ENCODE results near the gene MTURN. TPM values are rescaled to one million over a fixed set of nuclear protein-coding genes. Genes with fewer than 3 reads are reported as not detected.
A peak's percentile ranks its signal among the peaks of the same experiment; 100 is the strongest.

The MTURN gene
- polyA plus RNA-seq, 2 donors: 7.7 to 9.9 TPM

DNA sequence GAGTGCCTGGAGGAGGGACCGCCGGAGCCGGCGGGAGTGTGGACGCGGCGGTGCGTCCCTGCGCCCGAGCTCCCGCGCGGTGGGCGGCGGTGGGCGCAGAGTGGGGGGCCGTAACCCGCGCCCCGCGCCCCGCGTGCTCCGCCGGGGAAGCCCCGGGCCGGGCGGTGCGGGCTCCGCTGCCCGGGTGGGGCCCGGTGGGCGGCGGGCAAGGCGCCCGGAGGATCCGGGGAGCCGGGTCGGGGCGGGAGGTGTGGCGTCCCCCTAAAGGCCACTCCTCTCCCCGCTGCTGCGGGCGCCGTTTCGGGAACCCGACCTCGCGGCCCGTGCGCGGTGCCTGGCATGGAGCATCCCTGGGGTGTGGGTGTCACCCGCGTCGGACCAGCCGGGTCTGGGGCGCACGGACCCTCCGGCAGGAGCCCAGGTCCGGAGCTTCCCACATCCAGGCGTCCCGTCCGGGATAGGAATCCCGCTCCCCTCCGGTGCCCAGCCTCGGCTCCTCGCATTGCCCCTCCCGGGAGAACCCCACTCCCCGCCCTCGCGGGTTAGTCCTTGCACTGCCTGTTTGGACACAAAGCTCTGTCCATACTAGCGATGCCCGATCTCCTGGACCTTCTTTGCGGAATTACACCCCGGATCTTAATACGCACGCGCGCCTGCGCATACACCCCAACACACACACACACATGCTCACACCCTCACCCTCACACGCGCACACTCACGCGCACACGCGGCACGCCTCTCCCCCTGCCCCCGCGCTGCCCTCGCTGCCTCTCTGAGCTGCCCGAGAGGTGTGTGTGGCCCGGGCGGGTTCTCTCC is 723 bp downstream of the MTURN start:
- Histone ChIP-seq H3K27ac (ENCODE audit: low read depth in 2 of 2, low read length in 1 of 2) (peak overlapping the region; percentile 86 to 91), H3K36me3 (ENCODE audit: control insufficient read depth in 2 of 2, insufficient read depth in 2 of 2, low read length in 1 of 2) (no peaks in the 10 kb centered on the region), H3K4me1 (ENCODE audit: control insufficient read depth in 2 of 2, insufficient read depth in 2 of 2, low read length in 1 of 2) (peaks cover 0 to 3% of the 10 kb centered on the region in 2 donors), H3K27me3 (ENCODE audit: control insufficient read depth in 1 of 2, insufficient read depth in 2 of 2, low read length in 2 of 2) (no peaks in the 10 kb centered on the region), H3K4me3 (ENCODE audit: low read depth in 1 of 2, low read length in 2 of 2) (peak overlapping the region; percentile 78 to 83), H3K9me3 (ENCODE audit: control insufficient read depth in 2 of 2, insufficient read depth in 1 of 2, low read depth in 1 of 2, low read length in 1 of 2) (no peaks in the 10 kb centered on the region)
- WGBS, 2 donors: 0% methylated on average over 38 to 93 of the region's 93 CpGs

DNA sequence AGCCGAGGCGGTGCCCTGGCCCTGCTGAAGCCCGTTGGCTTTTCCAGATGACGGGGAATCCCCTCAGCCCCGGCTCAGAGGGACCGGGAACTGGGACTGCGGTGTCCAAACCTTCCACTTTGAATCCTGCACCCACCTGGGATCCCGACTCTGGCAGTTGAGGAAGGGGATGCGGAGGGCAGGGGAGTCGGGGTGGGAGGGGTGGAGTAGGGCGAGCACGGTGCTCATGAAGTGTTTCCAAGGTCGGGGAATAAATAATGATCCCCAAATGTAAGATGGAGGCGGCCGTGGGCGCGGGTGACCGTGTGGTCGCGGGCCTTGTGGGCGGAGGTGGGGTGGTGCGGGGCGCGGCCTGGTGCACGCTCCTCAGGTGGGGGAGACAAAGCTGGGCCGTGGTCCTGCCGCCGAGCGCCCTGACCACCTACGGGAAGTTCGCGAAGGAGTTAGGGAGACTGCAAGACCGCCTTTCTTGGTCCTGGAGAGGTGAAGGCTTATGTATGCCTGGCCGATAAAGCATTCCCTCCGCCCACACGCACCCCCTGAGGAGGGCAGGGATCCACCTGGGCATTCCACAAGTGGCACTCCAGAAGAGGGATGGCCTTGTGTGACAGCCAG is 1.4 kb downstream of the MTURN start:
- Histone ChIP-seq H3K36me3 (ENCODE audit: control insufficient read depth in 2 of 2, insufficient read depth in 2 of 2, low read length in 1 of 2) (no peaks in the 10 kb centered on the region), H3K9me3 (ENCODE audit: control insufficient read depth in 2 of 2, insufficient read depth in 1 of 2, low read depth in 1 of 2, low read length in 1 of 2) (no peaks in the 10 kb centered on the region), H3K27me3 (ENCODE audit: control insufficient read depth in 1 of 2, insufficient read depth in 2 of 2, low read length in 2 of 2) (no peaks in the 10 kb centered on the region), H3K27ac (ENCODE audit: low read depth in 2 of 2, low read length in 1 of 2) (peak overlapping the region; percentile 72 to 86), H3K4me3 (ENCODE audit: low read depth in 1 of 2, low read length in 2 of 2) (peak overlapping the region; percentile 78 to 83), H3K4me1 (ENCODE audit: control insufficient read depth in 2 of 2, insufficient read depth in 2 of 2, low read length in 1 of 2) (peaks cover 0 to 3% of the 10 kb centered on the region in 2 donors)
- WGBS, 2 donors: 16 to 19% methylated on average over 36 of the region's 36 CpGs

DNA sequence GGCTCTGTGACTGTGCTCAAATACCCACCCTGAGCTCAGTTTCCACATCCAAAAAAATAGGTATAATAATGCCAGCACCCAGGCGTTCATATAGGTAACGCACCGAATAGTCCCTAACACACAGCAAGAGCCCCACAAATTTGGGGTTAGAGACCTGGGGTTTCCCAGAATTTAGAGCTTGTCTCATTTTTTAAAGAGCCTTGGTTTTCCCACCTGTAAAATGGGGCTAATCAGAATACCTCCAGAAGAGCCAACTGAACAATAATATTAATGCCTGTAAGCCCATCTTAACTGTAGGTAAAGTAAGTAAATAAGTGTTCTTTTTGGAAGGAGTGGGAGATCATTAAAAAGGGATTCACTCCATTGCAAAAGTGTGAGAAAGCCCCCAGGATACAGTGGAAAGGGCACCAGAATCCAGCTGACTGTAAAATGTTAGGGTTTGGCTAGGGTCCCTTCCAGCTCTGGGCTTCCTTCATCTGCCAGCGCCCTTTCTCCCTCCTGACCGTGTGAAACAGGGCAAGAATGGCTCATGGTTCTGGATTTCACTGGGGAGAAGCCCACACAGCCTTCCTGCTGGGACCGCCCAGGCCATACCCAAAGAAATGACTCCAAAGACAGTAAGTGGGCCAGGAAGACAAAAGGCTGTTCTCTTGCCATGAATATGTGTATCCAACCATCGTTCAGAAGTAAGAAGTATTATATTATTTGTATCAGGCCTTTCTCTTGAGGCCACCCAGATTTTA is 2.1 kb downstream of the MTURN start:
- H3K4me1 ChIP-seq (ENCODE audit: control insufficient read depth in 2 of 2, insufficient read depth in 2 of 2, low read length in 1 of 2): peaks cover 0 to 3% of the 10 kb centered on the region in 2 donors
- H3K27ac ChIP-seq (ENCODE audit: low read depth in 2 of 2, low read length in 1 of 2): peak overlapping the region in 1 of 2 donors; percentile 86
- H3K9me3 ChIP-seq (ENCODE audit: control insufficient read depth in 2 of 2, insufficient read depth in 1 of 2, low read depth in 1 of 2, low read length in 1 of 2): no peaks in the 10 kb centered on the region
- no peaks in the 10 kb centered on the region for H3K36me3 ChIP-seq (ENCODE audit: control insufficient read depth in 2 of 2, insufficient read depth in 2 of 2, low read length in 1 of 2)
- 79 to 82% methylated on average over 7 of the region's 7 CpGs for WGBS, 2 donors
- peak overlapping the region in 1 of 2 donors; percentile 83 for H3K4me3 ChIP-seq (ENCODE audit: low read depth in 1 of 2, low read length in 2 of 2)
- no peaks in the 10 kb centered on the region for H3K27me3 ChIP-seq (ENCODE audit: control insufficient read depth in 1 of 2, insufficient read depth in 2 of 2, low read length in 2 of 2)

DNA sequence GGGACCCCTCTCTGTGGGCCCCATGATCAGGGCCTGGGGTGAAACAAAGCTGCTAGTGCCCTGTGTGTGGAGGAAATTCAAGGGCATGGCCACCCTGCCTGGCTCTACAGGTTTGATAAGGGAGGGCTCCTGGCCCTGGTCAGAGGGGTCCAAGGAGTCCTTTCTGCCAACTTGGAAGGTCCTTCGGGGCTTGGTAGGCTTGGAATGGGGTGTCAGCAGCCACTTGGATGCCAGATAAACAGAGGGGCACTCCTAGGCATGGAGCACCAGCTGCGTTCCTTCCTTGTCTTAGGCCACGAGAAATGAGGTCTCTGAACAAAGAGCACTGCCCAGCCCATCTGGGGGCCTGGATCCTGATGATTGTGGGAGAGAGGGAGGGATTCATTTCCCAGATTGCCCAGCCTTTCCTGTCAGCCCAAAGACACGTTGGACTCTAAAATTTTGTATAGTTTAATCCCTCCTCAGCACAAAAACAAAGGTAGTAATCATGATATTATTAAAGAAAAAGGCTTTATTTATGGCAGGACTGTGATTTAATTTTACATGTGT is 5.1 kb downstream of the MTURN start:
- Histone ChIP-seq H3K4me3 (ENCODE audit: low read depth in 1 of 2, low read length in 2 of 2) (no peak overlapping the region), H3K27me3 (ENCODE audit: control insufficient read depth in 1 of 2, insufficient read depth in 2 of 2, low read length in 2 of 2) (no peaks in the 10 kb centered on the region), H3K36me3 (ENCODE audit: control insufficient read depth in 2 of 2, insufficient read depth in 2 of 2, low read length in 1 of 2) (no peaks in the 10 kb centered on the region), H3K27ac (ENCODE audit: low read depth in 2 of 2, low read length in 1 of 2) (peak overlapping the region in 1 of 2 donors; percentile 6), H3K9me3 (ENCODE audit: control insufficient read depth in 2 of 2, insufficient read depth in 1 of 2, low read depth in 1 of 2, low read length in 1 of 2) (no peaks in the 10 kb centered on the region), H3K4me1 (ENCODE audit: control insufficient read depth in 2 of 2, insufficient read depth in 2 of 2, low read length in 1 of 2) (peaks cover 0 to 5% of the 10 kb centered on the region in 2 donors)
- 53 to 60% methylated on average over 4 of the region's 4 CpGs for WGBS, 2 donors

DNA sequence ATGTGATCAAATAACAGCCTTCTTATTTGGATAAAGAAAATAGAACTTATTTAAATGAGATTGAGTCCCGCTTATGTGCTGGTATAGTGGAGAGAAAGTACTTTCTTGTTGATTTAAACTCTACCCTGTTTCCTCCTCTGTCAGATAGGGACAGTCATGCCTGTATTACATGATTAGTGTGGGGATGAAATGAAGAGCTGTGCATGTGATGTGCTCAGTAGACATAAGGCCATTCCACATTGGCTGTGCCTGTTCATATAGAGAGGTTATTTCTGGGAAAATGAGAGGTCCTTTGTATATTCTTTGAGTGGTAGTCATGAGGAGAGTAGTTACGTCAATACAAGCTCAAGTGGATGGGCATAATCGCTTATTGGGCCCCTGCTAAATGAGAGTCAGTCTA is 5.7 kb downstream of the MTURN start:
- Histone ChIP-seq H3K27me3 (ENCODE audit: control insufficient read depth in 1 of 2, insufficient read depth in 2 of 2, low read length in 2 of 2) (no peaks in the 10 kb centered on the region), H3K27ac (ENCODE audit: low read depth in 2 of 2, low read length in 1 of 2) (no peak overlapping the region), H3K36me3 (ENCODE audit: control insufficient read depth in 2 of 2, insufficient read depth in 2 of 2, low read length in 1 of 2) (no peaks in the 10 kb centered on the region), H3K4me1 (ENCODE audit: control insufficient read depth in 2 of 2, insufficient read depth in 2 of 2, low read length in 1 of 2) (peaks cover 0 to 5% of the 10 kb centered on the region in 2 donors), H3K9me3 (ENCODE audit: control insufficient read depth in 2 of 2, insufficient read depth in 1 of 2, low read depth in 1 of 2, low read length in 1 of 2) (no peaks in the 10 kb centered on the region), H3K4me3 (ENCODE audit: low read depth in 1 of 2, low read length in 2 of 2) (no peak overlapping the region)
- WGBS, 2 donors: 95 to 96% methylated on average over 3 of the region's 3 CpGs

- WGBS, 2 donors: 34 to 50% methylated on average over 9 of the region's 9 CpGs
- Histone ChIP-seq H3K4me3 (ENCODE audit: low read depth in 1 of 2, low read length in 2 of 2) (no peak overlapping the region), H3K36me3 (ENCODE audit: control insufficient read depth in 2 of 2, insufficient read depth in 2 of 2, low read length in 1 of 2) (no peaks in the 10 kb centered on the region), H3K27me3 (ENCODE audit: control insufficient read depth in 1 of 2, insufficient read depth in 2 of 2, low read length in 2 of 2) (no peaks in the 10 kb centered on the region), H3K4me1 (ENCODE audit: control insufficient read depth in 2 of 2, insufficient read depth in 2 of 2, low read length in 1 of 2) (peaks cover 0 to 2% of the 10 kb centered on the region in 2 donors), H3K9me3 (ENCODE audit: control insufficient read depth in 2 of 2, insufficient read depth in 1 of 2, low read depth in 1 of 2, low read length in 1 of 2) (no peaks in the 10 kb centered on the region), H3K27ac (ENCODE audit: low read depth in 2 of 2, low read length in 1 of 2) (peak overlapping the region; percentile 70 to 76)
Measured at GRCh38 chr7:30142710-30143109, 7.9 kb downstream of the MTURN start.

DNA sequence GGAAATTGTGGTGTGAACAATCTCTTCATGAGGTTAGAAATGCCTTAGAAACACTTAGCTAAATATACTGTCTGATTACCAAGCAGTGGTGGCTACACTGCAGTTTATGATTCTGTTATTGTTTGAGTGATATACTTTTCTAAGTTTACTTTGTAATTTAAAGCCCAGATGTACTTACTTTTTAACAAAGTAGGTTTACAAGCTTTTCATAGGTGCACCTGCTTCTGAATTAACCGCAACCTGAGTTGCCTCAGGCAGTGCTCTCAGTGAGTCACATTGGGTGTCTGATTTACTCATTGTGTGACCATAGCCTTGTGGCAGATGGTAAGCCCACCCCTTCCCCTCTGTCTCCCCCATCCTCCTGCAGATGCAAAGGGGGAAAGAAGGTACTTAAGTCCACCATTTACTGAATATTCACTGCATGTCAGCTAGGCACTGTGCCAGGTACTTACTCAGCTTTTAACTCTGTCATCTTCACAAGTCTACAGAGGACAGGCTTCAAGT is 9.0 kb downstream of the MTURN start:
- no peaks in the 10 kb centered on the region for H3K36me3 ChIP-seq (ENCODE audit: control insufficient read depth in 2 of 2, insufficient read depth in 2 of 2, low read length in 1 of 2)
- no peaks in the 10 kb centered on the region for H3K9me3 ChIP-seq (ENCODE audit: control insufficient read depth in 2 of 2, insufficient read depth in 1 of 2, low read depth in 1 of 2, low read length in 1 of 2)
- peak overlapping the region in 1 of 2 donors; percentile 59 for H3K27ac ChIP-seq (ENCODE audit: low read depth in 2 of 2, low read length in 1 of 2)
- H3K27me3 ChIP-seq (ENCODE audit: control insufficient read depth in 1 of 2, insufficient read depth in 2 of 2, low read length in 2 of 2): no peaks in the 10 kb centered on the region
- 53 to 62% methylated on average over 1 of the region's 1 CpG for WGBS, 2 donors
- peaks cover 0 to 6% of the 10 kb centered on the region in 2 donors for H3K4me1 ChIP-seq (ENCODE audit: control insufficient read depth in 2 of 2, insufficient read depth in 2 of 2, low read length in 1 of 2)
- no peak overlapping the region for H3K4me3 ChIP-seq (ENCODE audit: low read depth in 1 of 2, low read length in 2 of 2)

GRCh38 chr7:30144657-30145306 is 10.0 kb downstream of the MTURN start:
- WGBS, 2 donors: 87 to 88% methylated on average over 5 of the region's 5 CpGs
- Histone ChIP-seq H3K27me3 (ENCODE audit: control insufficient read depth in 1 of 2, insufficient read depth in 2 of 2, low read length in 2 of 2) (no peaks in the 10 kb centered on the region), H3K36me3 (ENCODE audit: control insufficient read depth in 2 of 2, insufficient read depth in 2 of 2, low read length in 1 of 2) (no peaks in the 10 kb centered on the region), H3K4me3 (ENCODE audit: low read depth in 1 of 2, low read length in 2 of 2) (no peak overlapping the region), H3K9me3 (ENCODE audit: control insufficient read depth in 2 of 2, insufficient read depth in 1 of 2, low read depth in 1 of 2, low read length in 1 of 2) (no peaks in the 10 kb centered on the region), H3K27ac (ENCODE audit: low read depth in 2 of 2, low read length in 1 of 2) (no peak overlapping the region), H3K4me1 (ENCODE audit: control insufficient read depth in 2 of 2, insufficient read depth in 2 of 2, low read length in 1 of 2) (peaks cover 0 to 6% of the 10 kb centered on the region in 2 donors)
